Measurements from ENCODE around the gene CACNA2D3. TPM values are rescaled to one million over a fixed set of nuclear protein-coding genes. Genes with fewer than 3 reads are reported as not detected.

The CACNA2D3 gene
- total RNA-seq, 1 donor from 2014 or later = 17.2 TPM

DNA sequence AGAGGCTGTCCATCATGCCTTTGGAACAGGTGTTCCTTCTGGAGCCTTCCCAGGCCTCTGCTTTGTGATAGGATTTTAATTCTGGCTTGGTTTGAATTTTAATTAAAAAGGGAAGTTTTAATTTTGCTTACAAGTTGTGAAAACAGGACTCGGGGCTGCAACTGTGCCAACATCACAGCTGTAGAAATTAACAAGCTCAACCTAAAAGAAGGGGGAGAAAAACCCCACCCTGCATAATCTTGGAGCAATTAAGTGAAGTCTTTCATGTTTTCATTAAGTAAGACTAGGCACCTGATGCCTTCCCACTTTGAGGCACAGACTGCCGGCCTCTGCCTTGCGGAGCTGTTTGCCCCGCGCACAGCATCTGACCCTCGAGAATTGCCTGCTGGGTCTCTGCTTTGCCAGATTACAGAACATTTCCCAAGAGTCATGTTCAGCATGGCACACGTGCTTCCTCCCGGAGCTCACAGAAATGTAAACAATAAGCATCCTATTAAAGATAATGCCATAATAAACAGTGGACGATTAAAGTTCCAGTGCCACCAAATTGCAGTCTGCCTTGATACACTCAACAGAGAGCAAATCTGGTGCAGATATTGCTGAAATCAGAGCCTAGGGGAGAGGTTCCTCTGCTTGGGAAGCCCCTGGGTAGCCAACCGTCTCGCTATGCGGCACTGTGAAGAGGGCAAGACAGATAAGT is 441.3 kb downstream of the CACNA2D3 start:
- intact Hi-C loops (cut with DNase I) = no loop called here
- H3K36me3 ChIP-seq = no peaks in the 10 kb centered on the region

DNA sequence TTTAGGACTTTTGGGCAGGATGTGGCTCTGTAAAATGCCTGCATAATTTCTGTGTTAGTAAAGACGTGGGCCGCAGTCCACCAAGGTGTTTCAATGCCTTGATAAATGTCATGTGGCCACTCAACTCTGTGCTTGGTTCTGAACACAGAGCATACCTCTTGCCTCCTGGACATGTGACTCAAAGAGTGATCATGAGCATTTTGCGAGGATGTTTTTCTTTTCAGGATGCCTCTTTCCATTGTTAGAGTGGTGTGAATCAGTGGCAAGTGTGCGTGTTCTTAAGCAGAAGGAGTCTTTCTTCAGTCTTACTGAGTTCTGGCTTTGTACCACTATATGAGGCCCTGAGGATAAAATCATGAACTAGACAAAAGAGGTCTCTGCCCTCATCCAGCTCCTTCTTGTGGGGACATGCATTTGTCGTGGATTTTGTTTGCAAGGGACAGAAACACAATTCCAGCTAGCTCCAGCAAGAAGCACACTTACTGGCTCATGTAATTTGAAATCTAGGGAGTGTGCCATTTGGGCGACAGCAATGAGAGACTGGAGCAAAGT is 442.1 kb downstream of the CACNA2D3 start:
- no peaks in the 10 kb centered on the region for H3K9me3 ChIP-seq
- no peaks in the 10 kb centered on the region for H3K27me3 ChIP-seq
- H3K4me3 ChIP-seq = no peak overlapping the region
- H3K4me1 ChIP-seq = no peaks in the 10 kb centered on the region
- TF ChIP-seq POLR2A (IDR thresholded peaks at IDR 0.05) (no peak), POLR2AphosphoS5 (IDR thresholded peaks at IDR 0.05; ENCODE audit: insufficient read depth in 1 of 2, low read depth in 1 of 2) (no peak)
- TF ChIP-seq, protein P1, sequence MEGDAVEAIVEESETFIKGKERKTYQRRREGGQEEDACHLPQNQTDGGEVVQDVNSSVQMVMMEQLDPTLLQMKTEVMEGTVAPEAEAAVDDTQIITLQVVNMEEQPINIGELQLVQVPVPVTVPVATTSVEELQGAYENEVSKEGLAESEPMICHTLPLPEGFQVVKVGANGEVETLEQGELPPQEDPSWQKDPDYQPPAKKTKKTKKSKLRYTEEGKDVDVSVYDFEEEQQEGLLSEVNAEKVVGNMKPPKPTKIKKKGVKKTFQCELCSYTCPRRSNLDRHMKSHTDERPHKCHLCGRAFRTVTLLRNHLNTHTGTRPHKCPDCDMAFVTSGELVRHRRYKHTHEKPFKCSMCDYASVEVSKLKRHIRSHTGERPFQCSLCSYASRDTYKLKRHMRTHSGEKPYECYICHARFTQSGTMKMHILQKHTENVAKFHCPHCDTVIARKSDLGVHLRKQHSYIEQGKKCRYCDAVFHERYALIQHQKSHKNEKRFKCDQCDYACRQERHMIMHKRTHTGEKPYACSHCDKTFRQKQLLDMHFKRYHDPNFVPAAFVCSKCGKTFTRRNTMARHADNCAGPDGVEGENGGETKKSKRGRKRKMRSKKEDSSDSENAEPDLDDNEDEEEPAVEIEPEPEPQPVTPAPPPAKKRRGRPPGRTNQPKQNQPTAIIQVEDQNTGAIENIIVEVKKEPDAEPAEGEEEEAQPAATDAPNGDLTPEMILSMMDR (IDR thresholded peaks at IDR 0.05) = no peak
- intact Hi-C loops (cut with DNase I) = no loop called here
- peak in 1 of 2 donors; percentile 29 for DNase-seq (ENCODE audit: extremely low spot score in 2 of 2)
- H3K27ac ChIP-seq = no peak overlapping the region
- no peaks in the 10 kb centered on the region for H3K36me3 ChIP-seq

More for the DNA sequence above, 441.3 kb downstream of the CACNA2D3 start:
- no peak overlapping the region for H3K4me3 ChIP-seq
- peak in 1 of 2 donors; percentile 69 for DNase-seq (ENCODE audit: extremely low spot score in 2 of 2)
- H3K9me3 ChIP-seq = no peaks in the 10 kb centered on the region
- no peaks in the 10 kb centered on the region for H3K4me1 ChIP-seq
- H3K27me3 ChIP-seq = no peaks in the 10 kb centered on the region
- TF ChIP-seq POLR2AphosphoS5 (IDR thresholded peaks at IDR 0.05; ENCODE audit: insufficient read depth in 1 of 2, low read depth in 1 of 2) (no peak), POLR2A (IDR thresholded peaks at IDR 0.05) (no peak)
- TF ChIP-seq, protein P1 (IDR thresholded peaks at IDR 0.05) = no peak
- no peak overlapping the region for H3K27ac ChIP-seq

DNA sequence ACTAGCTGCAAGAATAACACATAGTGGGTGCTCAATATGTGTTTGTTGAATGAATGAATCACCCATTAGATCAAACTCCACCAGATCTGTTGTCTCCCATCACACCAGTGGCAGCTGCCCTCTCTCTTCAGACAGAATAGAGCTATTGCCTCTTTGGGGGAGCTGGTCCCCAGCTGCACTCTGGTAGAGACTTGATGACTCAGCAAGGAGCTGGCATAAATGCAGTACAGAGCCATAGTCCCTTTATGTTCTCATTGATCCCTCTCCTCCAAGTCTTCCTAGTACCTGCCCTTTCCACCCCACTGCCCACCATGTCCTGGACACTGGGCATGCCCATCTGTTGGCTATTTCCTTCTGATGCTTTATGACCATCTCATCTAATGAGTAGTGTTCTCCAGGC is 443.6 kb downstream of the CACNA2D3 start:
- TF ChIP-seq POLR2AphosphoS5 (IDR thresholded peaks at IDR 0.05; ENCODE audit: insufficient read depth in 1 of 2, low read depth in 1 of 2) (no peak), POLR2A (IDR thresholded peaks at IDR 0.05) (no peak)
- TF ChIP-seq, protein P1 (IDR thresholded peaks at IDR 0.05) = no peak
- H3K27ac ChIP-seq = no peak overlapping the region
- DNase-seq (ENCODE audit: extremely low spot score in 2 of 2) = no peak
- no peaks in the 10 kb centered on the region for H3K27me3 ChIP-seq
- H3K36me3 ChIP-seq = no peaks in the 10 kb centered on the region
- no peak overlapping the region for H3K4me3 ChIP-seq
- intact Hi-C loops (cut with DNase I) = no loop called here
- H3K9me3 ChIP-seq = no peaks in the 10 kb centered on the region
- no peaks in the 10 kb centered on the region for H3K4me1 ChIP-seq

DNA sequence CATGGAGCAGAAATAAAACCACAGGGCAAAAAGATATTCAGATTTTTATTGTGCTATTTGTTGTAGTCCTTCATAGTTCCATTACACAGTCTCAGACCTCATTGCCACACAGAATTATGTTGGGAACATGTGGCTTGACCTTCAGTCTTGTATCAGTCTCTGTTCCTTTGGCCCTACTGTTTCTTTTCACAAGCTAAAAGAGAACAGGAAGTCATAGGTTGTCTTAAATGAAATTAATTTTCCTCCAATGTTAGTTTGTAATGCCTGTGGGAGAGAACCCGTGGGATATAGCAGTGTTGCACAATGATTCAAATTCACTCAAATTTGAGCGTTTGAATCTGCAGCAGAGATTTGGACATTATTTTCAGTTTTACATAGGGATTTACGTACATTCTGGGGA is 445.6 kb downstream of the CACNA2D3 start:
- intact Hi-C loops (cut with DNase I) = no loop called here
- no peaks in the 10 kb centered on the region for H3K4me1 ChIP-seq
- no peak overlapping the region for H3K4me3 ChIP-seq
- no peaks in the 10 kb centered on the region for H3K27me3 ChIP-seq
- H3K9me3 ChIP-seq = no peaks in the 10 kb centered on the region
- TF ChIP-seq POLR2A (IDR thresholded peaks at IDR 0.05) (no peak), POLR2AphosphoS5 (IDR thresholded peaks at IDR 0.05; ENCODE audit: insufficient read depth in 1 of 2, low read depth in 1 of 2) (no peak)
- TF ChIP-seq, protein P1 (IDR thresholded peaks at IDR 0.05) = no peak
- H3K27ac ChIP-seq = no peak overlapping the region
- no peaks in the 10 kb centered on the region for H3K36me3 ChIP-seq
- no peak for DNase-seq (ENCODE audit: extremely low spot score in 2 of 2)

DNA sequence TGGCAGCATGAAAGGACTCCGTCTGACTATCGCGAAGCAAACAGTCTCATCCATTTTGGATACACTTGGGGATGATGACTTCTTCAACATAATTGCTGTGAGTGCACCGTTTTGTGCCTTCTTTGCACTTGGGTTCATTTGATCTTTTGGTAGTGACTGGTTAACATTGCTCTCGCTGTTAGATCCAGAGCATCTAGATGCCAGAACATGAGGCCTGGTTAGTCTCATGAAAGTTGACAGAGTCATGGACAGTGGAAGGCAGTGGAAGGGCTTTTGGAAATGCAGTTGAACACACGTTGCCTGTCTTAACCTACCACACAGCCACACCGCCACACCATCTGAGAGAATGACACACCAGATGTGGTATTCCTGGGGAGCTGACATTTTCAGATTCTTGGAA is 447.7 kb downstream of the CACNA2D3 start:
- Histone ChIP-seq H3K9me3 (no peaks in the 10 kb centered on the region), H3K27me3 (no peaks in the 10 kb centered on the region), H3K27ac (no peak overlapping the region), H3K36me3 (no peaks in the 10 kb centered on the region), H3K4me1 (no peaks in the 10 kb centered on the region), H3K4me3 (no peak overlapping the region)
- intact Hi-C loops (cut with DNase I) = no loop called here
- TF ChIP-seq POLR2AphosphoS5 (IDR thresholded peaks at IDR 0.05; ENCODE audit: insufficient read depth in 1 of 2, low read depth in 1 of 2) (no peak), POLR2A (IDR thresholded peaks at IDR 0.05) (no peak)
- TF ChIP-seq, protein P1 (IDR thresholded peaks at IDR 0.05) = no peak
- no peak for DNase-seq (ENCODE audit: extremely low spot score in 2 of 2)
